ENCODE results near the gene STIMATE.

Gene STIMATE

DNA sequence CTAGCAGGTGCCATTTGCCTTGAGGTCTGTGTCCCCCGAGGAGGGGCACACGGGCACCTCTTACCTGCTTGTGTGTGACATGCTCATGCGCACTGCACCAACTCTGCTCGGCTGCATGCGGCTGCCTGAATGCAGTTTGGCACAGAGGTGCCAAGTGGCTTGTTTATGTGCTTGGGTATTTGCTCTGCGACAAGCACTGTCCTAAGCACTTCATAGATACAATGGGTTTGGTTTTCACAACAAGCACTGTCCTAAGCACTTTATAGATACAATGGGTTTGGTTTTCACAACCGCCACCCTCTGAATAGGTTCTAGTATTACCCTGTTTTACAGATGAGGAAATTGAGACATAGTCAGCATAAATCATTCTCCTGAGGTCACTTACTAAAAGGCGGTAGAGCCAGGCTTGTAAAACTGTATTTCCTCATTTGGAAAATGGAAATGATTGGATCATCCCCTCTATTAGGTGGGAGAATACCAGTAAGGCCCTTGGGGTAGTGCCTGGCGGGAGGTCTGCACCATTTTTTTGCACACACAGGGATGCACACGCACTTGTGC lies 67.4 kb downstream of the STIMATE start:
- H3K36me3 ChIP-seq (ENCODE audit: control insufficient read depth in 1 of 2, insufficient read depth in 2 of 2, low read length in 2 of 2) = peaks cover 0 to 9% of the 10 kb centered on the region in 2 donors
- no peak overlapping the region for H3K27ac ChIP-seq (ENCODE audit: low read length)
- H3K4me3 ChIP-seq (ENCODE audit: low read depth in 1 of 2, low read length in 2 of 2) = no peak overlapping the region
- H3K27me3 ChIP-seq (ENCODE audit: low read depth, low read length) = no peaks in the 10 kb centered on the region
- H3K4me1 ChIP-seq (ENCODE audit: control insufficient read depth in 1 of 2, insufficient read depth in 2 of 2, low read length in 2 of 2) = peaks cover 0 to 8% of the 10 kb centered on the region in 2 donors
- H3K9me3 ChIP-seq (ENCODE audit: control insufficient read depth in 1 of 2, low read length in 2 of 2) = no peaks in the 10 kb centered on the region

DNA sequence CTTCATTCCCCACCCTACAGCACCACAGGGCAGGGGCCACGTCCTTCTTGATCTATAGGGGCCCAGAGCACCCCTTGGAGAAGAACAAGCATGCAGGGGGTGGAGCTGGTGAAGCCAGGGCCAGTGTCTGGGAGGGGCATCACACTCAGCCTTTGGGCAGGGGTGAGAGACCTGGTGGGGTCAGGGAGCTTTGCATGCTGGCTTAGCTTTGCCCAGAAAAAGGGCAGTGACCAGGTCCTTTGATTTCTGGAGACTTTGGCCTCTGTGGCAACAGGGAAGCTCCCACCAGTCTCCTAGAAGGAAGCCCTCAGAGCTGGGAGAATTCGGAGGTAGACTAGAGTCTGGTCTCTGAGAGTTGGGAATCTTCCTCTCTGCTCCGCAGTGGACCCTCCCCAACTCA lies 67.9 kb downstream of the STIMATE start:
- no peaks in the 10 kb centered on the region for H3K9me3 ChIP-seq (ENCODE audit: control insufficient read depth in 1 of 2, low read length in 2 of 2)
- H3K36me3 ChIP-seq (ENCODE audit: control insufficient read depth in 1 of 2, insufficient read depth in 2 of 2, low read length in 2 of 2) = peaks cover 0 to 9% of the 10 kb centered on the region in 2 donors

DNA sequence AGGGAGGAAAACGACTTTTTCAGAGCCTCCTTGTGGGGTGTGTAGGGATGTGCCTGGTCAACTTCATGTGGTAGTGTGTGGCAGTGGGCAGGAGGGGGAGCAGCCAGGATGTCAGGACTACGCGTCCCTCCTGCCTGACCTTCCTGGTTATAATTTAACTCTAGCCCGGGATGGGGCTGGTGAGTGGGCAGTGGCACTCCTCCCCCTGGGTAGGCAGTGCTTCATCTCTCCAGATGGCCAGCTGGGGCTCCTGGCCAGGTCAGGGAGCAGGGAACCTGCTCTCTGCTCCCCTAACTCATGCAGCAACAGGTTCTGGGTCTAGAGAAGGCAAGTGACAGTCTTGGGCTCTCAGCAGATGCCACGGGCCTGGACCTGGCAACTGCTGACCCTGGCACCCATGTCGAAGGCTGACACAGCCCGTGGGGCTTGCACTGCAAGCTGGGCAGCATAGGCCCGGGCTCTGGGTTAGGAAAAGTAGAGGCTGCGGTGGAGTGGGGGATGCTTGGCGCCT lies 69.4 kb downstream of the STIMATE start:
- Histone ChIP-seq H3K27me3 (ENCODE audit: low read depth, low read length) (no peaks in the 10 kb centered on the region), H3K4me1 (ENCODE audit: control insufficient read depth in 1 of 2, insufficient read depth in 2 of 2, low read length in 2 of 2) (no peaks in the 10 kb centered on the region), H3K9me3 (ENCODE audit: control insufficient read depth in 1 of 2, low read length in 2 of 2) (no peaks in the 10 kb centered on the region), H3K27ac (ENCODE audit: low read length) (no peak overlapping the region), H3K4me3 (ENCODE audit: low read depth in 1 of 2, low read length in 2 of 2) (no peak overlapping the region), H3K36me3 (ENCODE audit: control insufficient read depth in 1 of 2, insufficient read depth in 2 of 2, low read length in 2 of 2) (peaks cover 0 to 16% of the 10 kb centered on the region in 2 donors)

More for the DNA sequence above, 67.9 kb downstream of the STIMATE start:
- no peak overlapping the region for H3K27ac ChIP-seq (ENCODE audit: low read length)
- H3K27me3 ChIP-seq (ENCODE audit: low read depth, low read length) = no peaks in the 10 kb centered on the region
- no peak overlapping the region for H3K4me3 ChIP-seq (ENCODE audit: low read depth in 1 of 2, low read length in 2 of 2)
- H3K4me1 ChIP-seq (ENCODE audit: control insufficient read depth in 1 of 2, insufficient read depth in 2 of 2, low read length in 2 of 2) = peaks cover 0 to 3% of the 10 kb centered on the region in 2 donors

DNA sequence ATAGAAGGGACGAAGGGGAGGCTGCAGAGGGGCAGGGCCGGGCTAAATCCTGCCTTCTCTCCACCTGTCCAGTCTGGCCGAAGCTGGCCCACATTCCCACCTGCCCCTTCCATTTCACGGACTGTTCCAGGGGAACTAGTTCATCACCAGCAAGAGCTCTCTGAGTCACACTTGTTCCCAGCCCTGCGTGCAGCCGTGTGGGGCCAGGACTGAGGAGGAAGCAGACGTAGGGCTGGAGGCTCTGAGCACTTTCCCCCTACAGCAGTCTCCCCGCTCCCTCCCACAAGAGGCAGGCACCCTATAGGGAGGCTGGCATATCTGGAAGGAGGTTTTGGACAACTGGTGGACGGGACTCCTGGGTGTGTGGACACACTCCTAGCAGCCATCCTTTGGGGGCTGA lies 69.9 kb downstream of the STIMATE start:
- Histone ChIP-seq H3K4me1 (ENCODE audit: control insufficient read depth in 1 of 2, insufficient read depth in 2 of 2, low read length in 2 of 2) (no peaks in the 10 kb centered on the region), H3K27me3 (ENCODE audit: low read depth, low read length) (no peaks in the 10 kb centered on the region), H3K36me3 (ENCODE audit: control insufficient read depth in 1 of 2, insufficient read depth in 2 of 2, low read length in 2 of 2) (peaks cover 0 to 15% of the 10 kb centered on the region in 2 donors), H3K4me3 (ENCODE audit: low read depth in 1 of 2, low read length in 2 of 2) (no peak overlapping the region), H3K27ac (ENCODE audit: low read length) (no peak overlapping the region), H3K9me3 (ENCODE audit: control insufficient read depth in 1 of 2, low read length in 2 of 2) (no peaks in the 10 kb centered on the region)

DNA sequence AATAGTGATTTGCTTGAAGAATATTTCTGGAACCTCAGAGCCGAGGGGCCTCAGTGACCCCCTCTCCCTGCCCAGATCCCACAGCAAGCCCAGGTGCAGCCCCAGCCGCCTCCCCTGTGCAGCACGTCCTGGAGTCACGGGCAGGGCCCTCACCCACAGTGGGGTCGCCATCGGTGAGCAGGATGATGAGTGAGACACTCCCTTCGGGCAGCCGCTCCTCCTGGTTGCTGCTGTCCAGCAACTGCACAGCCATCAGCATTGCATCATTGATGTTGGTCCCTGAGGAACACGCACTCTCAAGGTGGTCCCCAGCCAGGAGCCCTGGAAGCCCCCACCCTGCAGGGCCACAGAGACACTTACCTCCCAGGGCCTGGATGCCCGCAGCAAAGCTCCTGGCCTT lies 73.3 kb downstream of the STIMATE start:
- H3K36me3 ChIP-seq (ENCODE audit: control insufficient read depth in 1 of 2, insufficient read depth in 2 of 2, low read length in 2 of 2) = peaks cover 0 to 15% of the 10 kb centered on the region in 2 donors
- no peak overlapping the region for H3K27ac ChIP-seq (ENCODE audit: low read length)
- H3K4me3 ChIP-seq (ENCODE audit: low read depth in 1 of 2, low read length in 2 of 2) = no peak overlapping the region
- H3K9me3 ChIP-seq (ENCODE audit: control insufficient read depth in 1 of 2, low read length in 2 of 2) = no peaks in the 10 kb centered on the region
- no peaks in the 10 kb centered on the region for H3K27me3 ChIP-seq (ENCODE audit: low read depth, low read length)
- H3K4me1 ChIP-seq (ENCODE audit: control insufficient read depth in 1 of 2, insufficient read depth in 2 of 2, low read length in 2 of 2) = no peaks in the 10 kb centered on the region

DNA sequence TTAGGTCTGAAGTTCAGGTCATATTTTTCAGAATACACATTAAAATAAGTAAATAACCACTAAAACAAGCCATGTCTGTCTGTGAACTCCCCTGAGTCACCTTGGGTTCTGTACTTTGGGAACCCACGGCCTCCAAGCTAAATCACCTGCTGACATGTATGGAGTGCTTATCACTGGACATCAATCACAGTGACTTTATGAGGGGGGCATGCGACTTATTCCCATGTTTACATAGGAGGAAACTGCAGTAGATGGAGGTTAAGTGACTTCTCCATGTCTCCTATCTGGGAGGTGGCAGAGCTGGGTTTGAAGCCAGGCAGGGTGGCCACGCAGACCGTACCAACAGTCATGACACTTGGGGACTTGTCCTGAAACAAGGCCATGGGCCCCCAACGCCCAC lies 75.0 kb downstream of the STIMATE start:
- no peaks in the 10 kb centered on the region for H3K27me3 ChIP-seq (ENCODE audit: low read depth, low read length)
- H3K36me3 ChIP-seq (ENCODE audit: control insufficient read depth in 1 of 2, insufficient read depth in 2 of 2, low read length in 2 of 2) = peaks cover 0 to 15% of the 10 kb centered on the region in 2 donors
- H3K9me3 ChIP-seq (ENCODE audit: control insufficient read depth in 1 of 2, low read length in 2 of 2) = no peaks in the 10 kb centered on the region
- no peaks in the 10 kb centered on the region for H3K4me1 ChIP-seq (ENCODE audit: control insufficient read depth in 1 of 2, insufficient read depth in 2 of 2, low read length in 2 of 2)
- no peak overlapping the region for H3K4me3 ChIP-seq (ENCODE audit: low read depth in 1 of 2, low read length in 2 of 2)
- no peak overlapping the region for H3K27ac ChIP-seq (ENCODE audit: low read length)

DNA sequence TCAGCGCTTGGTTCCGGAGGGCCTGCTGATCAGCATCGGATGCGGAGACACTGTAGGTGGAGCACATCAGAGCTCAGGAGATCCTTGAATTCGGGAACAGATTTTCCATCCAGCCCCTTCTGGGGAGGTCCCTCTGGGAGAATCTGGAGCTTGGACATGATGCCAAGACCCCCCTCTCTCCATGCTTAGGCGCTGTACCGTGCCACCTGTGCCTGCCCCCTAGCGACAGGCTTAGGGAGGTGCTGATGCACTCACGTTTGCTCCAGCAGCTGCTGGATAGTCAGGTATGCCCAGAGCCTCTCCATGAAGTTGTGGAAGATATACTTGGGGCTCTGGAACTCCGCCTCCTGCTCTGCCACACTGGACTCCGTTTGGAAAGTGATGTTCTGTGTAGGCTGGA lies 76.6 kb downstream of the STIMATE start:
- Histone ChIP-seq H3K4me1 (ENCODE audit: control insufficient read depth in 1 of 2, insufficient read depth in 2 of 2, low read length in 2 of 2) (no peaks in the 10 kb centered on the region), H3K36me3 (ENCODE audit: control insufficient read depth in 1 of 2, insufficient read depth in 2 of 2, low read length in 2 of 2) (peaks cover 0 to 15% of the 10 kb centered on the region in 2 donors), H3K27me3 (ENCODE audit: low read depth, low read length) (no peaks in the 10 kb centered on the region), H3K27ac (ENCODE audit: low read length) (no peak overlapping the region), H3K4me3 (ENCODE audit: low read depth in 1 of 2, low read length in 2 of 2) (no peak overlapping the region), H3K9me3 (ENCODE audit: control insufficient read depth in 1 of 2, low read length in 2 of 2) (no peaks in the 10 kb centered on the region)

DNA sequence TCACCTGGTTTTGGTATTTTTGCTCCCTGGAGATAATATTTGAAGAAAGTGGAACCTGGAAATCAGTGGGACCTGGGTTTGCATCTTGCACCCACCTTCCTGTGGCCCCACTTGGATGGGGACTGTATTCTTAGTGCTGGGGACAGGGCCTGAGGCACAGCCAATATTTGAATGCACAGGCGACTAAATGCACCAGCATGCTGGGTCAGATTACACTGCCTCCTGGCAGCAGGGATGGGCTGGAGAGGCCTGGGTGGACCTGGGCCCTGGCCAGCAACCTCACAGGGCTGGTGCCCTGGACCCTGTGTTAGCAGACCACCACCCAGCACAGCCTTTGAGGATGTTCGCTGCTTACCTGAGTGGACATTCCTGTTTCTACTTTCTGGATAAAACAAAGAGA lies 77.4 kb downstream of the STIMATE start:
- Histone ChIP-seq H3K27me3 (ENCODE audit: low read depth, low read length) (no peaks in the 10 kb centered on the region), H3K9me3 (ENCODE audit: control insufficient read depth in 1 of 2, low read length in 2 of 2) (no peaks in the 10 kb centered on the region), H3K27ac (ENCODE audit: low read length) (no peak overlapping the region), H3K4me3 (ENCODE audit: low read depth in 1 of 2, low read length in 2 of 2) (no peak overlapping the region), H3K36me3 (ENCODE audit: control insufficient read depth in 1 of 2, insufficient read depth in 2 of 2, low read length in 2 of 2) (peaks cover 0 to 15% of the 10 kb centered on the region in 2 donors), H3K4me1 (ENCODE audit: control insufficient read depth in 1 of 2, insufficient read depth in 2 of 2, low read length in 2 of 2) (no peaks in the 10 kb centered on the region)

DNA sequence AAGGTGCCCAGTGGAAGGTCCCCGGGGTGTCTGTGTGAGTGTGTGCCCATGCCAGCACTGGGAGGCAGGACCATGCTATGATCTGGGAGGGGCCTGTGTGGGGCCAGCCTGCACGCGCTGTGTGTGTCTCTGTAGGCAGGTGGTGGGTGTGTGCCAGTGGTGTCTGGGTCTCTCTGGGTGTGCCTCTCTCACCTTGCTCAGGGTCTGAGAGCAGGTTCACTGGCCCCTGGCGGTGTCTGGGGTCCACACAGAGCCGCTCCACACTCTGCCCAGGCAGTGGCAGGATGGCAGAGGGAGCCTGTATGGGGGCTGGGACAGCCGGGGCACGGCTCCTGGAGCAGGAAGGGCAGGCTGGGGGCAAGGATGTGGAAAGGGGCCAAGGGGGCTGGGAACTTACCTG lies 79.5 kb downstream of the STIMATE start:
- H3K4me3 ChIP-seq (ENCODE audit: low read depth in 1 of 2, low read length in 2 of 2) = no peak overlapping the region
- H3K36me3 ChIP-seq (ENCODE audit: control insufficient read depth in 1 of 2, insufficient read depth in 2 of 2, low read length in 2 of 2) = peaks cover 0 to 2% of the 10 kb centered on the region in 2 donors
- no peaks in the 10 kb centered on the region for H3K4me1 ChIP-seq (ENCODE audit: control insufficient read depth in 1 of 2, insufficient read depth in 2 of 2, low read length in 2 of 2)
- H3K9me3 ChIP-seq (ENCODE audit: control insufficient read depth in 1 of 2, low read length in 2 of 2) = no peaks in the 10 kb centered on the region
- H3K27ac ChIP-seq (ENCODE audit: low read length) = no peak overlapping the region
- no peaks in the 10 kb centered on the region for H3K27me3 ChIP-seq (ENCODE audit: low read depth, low read length)

DNA sequence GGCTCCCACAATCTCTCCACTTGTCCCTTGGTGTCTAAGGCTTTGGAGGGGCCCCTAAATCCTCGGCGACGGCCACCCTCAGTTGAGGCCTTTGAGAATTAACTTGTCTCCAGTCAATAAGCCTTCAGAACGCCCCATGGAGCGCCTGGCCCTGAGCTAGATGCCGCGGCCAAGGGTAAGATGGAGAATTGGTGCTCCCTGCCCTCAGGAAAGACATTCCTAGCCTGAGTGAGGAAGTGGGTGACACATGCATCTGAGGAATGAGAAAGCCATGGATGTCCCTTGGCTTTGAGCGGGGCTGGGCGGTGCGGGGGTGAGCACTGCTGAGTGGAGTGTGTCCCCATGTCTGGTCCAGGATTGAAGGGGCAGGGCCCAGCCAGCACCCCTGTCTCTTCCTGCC lies 80.1 kb downstream of the STIMATE start:
- no peak overlapping the region for H3K27ac ChIP-seq (ENCODE audit: low read length)
- no peaks in the 10 kb centered on the region for H3K36me3 ChIP-seq (ENCODE audit: control insufficient read depth in 1 of 2, insufficient read depth in 2 of 2, low read length in 2 of 2)
- no peaks in the 10 kb centered on the region for H3K4me1 ChIP-seq (ENCODE audit: control insufficient read depth in 1 of 2, insufficient read depth in 2 of 2, low read length in 2 of 2)
- no peak overlapping the region for H3K4me3 ChIP-seq (ENCODE audit: low read depth in 1 of 2, low read length in 2 of 2)
- H3K9me3 ChIP-seq (ENCODE audit: control insufficient read depth in 1 of 2, low read length in 2 of 2) = no peaks in the 10 kb centered on the region
- H3K27me3 ChIP-seq (ENCODE audit: low read depth, low read length) = no peaks in the 10 kb centered on the region

DNA sequence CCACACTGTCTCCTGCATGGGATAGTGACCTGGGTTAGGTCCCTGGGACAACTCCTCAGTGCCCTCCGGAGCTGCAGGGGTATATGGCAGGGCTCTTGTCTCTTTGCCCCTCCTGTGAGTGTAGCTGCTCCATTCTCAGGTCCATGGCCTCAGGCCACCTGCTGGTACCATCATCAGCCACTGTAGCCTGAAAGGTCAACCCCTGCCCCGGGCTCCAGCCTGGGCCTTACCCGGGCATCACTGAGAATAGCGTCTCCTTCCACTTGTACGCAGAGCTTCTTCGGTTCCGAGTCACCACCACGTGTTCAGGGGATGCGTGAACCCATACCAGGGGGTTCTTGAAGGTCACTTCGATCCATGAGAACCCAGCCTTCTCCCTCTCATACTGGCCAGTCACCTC lies 80.7 kb downstream of the STIMATE start:
- Histone ChIP-seq H3K9me3 (ENCODE audit: control insufficient read depth in 1 of 2, low read length in 2 of 2) (no peaks in the 10 kb centered on the region), H3K36me3 (ENCODE audit: control insufficient read depth in 1 of 2, insufficient read depth in 2 of 2, low read length in 2 of 2) (no peaks in the 10 kb centered on the region), H3K4me3 (ENCODE audit: low read depth in 1 of 2, low read length in 2 of 2) (no peak overlapping the region), H3K4me1 (ENCODE audit: control insufficient read depth in 1 of 2, insufficient read depth in 2 of 2, low read length in 2 of 2) (no peaks in the 10 kb centered on the region), H3K27ac (ENCODE audit: low read length) (no peak overlapping the region), H3K27me3 (ENCODE audit: low read depth, low read length) (no peaks in the 10 kb centered on the region)

DNA sequence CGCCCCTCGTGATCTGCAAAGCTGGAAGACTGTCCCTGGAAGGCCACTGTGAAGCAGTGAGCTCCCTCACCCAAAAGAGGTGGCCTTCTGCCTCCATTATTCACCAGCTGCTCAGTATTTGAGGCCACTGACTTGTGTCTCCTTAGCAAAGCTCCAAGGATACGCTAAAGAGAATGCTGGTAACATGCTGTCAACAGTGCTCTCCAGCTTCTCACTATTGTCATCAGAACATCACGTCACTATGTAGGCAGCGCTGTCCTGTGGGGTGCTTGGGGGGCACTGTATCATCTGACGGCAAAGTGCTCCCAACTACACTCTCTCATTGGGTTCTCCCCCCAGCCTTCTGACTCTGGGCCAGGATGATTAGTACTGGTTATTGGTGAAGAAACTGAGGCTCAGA lies 81.1 kb downstream of the STIMATE start:
- Histone ChIP-seq H3K4me1 (ENCODE audit: control insufficient read depth in 1 of 2, insufficient read depth in 2 of 2, low read length in 2 of 2) (no peaks in the 10 kb centered on the region), H3K36me3 (ENCODE audit: control insufficient read depth in 1 of 2, insufficient read depth in 2 of 2, low read length in 2 of 2) (no peaks in the 10 kb centered on the region)

More for the DNA sequence above, 81.1 kb downstream of the STIMATE start:
- Histone ChIP-seq H3K27ac (ENCODE audit: low read length) (no peak overlapping the region), H3K9me3 (ENCODE audit: control insufficient read depth in 1 of 2, low read length in 2 of 2) (no peaks in the 10 kb centered on the region), H3K27me3 (ENCODE audit: low read depth, low read length) (no peaks in the 10 kb centered on the region), H3K4me3 (ENCODE audit: low read depth in 1 of 2, low read length in 2 of 2) (no peak overlapping the region)

All from muscle layer of duodenum (tissue), 2 donors.